NB4 (cell line): ENCODE measurements around the gene GPR21.

Source experiments
- CTCF ChIP-seq: IDR thresholded peaks from one replicate; pipeline ENCODE4 v1.5.1; 2012; ENCODE audit warnings: low read depth, low read length
- MAX ChIP-seq: IDR thresholded peaks from 2 replicates; pipeline ENCODE4 v1.6.1; 2011; ENCODE audit warnings: low read depth, low read length
- MYC ChIP-seq: IDR thresholded peaks from 2 replicates; pipeline ENCODE4 v1.6.1; 2011; ENCODE audit warnings: low read depth, low read length
- POLR2A ChIP-seq: IDR thresholded peaks from 2 replicates; pipeline ENCODE4 v1.6.1; 2011; ENCODE audit warnings: mild to moderate bottlenecking; ENCODE audit not compliant: insufficient read length; ENCODE audit errors: extremely low read depth

GRCh38 chr9:123027517-123027916 lies 6.0 kb upstream of the GPR21 start:
- TF ChIP-seq POLR2A (no peak), MAX (no peak), CTCF (no peak), MYC (no peak)
